HG03108 (cell line): Measurements from ENCODE around the gene JAZF1.

Experiments
- ATAC-seq: cut with Tn5 transposase; IDR thresholded peaks from one replicate; pipeline ENCODE4 v1.9.1; 2021; ENCODE audit warnings: moderate library complexity; ENCODE audit not compliant: unreplicated experiment

Gene JAZF1

GRCh38 chr7:28168393-28169158 is 12.0 kb downstream of the JAZF1 start:
- no peak for ATAC-seq

- ATAC-seq: no peak
Observed at GRCh38 chr7:28166982-28167715, 13.4 kb downstream of the JAZF1 start.

- ATAC-seq: no peak
Observed at GRCh38 chr7:28165961-28166955, 14.3 kb downstream of the JAZF1 start.

GRCh38 chr7:28165261-28165660 is 15.3 kb downstream of the JAZF1 start:
- ATAC-seq: no peak

GRCh38 chr7:28163949-28164348 is 16.6 kb downstream of the JAZF1 start:
- ATAC-seq: no peak

DNA sequence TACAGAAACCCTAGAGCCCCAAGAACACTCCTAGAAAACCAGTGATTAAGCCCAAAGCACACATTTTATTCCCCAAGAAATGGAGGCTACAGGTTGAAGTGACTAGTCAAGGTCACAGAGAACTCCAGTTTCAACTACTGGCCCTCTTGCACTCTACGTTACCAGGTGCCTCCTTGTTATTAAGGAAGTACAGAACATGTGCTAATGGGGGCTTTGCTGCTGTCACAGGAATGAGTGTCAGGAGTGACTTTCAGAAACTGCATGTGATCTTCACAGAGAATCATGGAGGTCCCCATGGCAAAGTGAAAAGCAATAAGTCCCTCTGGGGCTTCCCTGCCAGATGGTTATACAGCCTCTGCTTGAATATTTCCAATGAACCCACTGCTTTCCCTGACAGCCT is 19.3 kb downstream of the JAZF1 start:
- no peak for ATAC-seq

DNA sequence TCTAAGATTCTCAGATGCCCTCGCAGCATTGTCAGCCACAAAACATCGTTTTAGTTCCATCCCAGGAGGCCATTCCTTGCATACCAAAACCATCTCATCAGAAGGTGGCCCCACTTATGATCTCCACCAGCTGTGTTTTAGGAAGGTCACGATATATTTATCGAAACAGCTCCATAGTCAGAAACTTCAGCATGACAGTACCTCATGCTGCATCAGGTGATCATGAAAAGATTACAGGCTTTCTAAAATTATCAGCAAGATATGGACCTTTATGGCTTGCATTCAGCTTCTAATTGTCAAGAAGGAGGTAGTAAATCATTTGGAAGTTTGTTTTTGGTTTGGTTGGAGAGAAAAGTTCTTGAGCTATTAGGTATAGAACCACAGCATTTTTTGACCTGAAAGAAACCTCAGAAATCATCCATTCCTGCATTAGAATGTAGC is 20.0 kb downstream of the JAZF1 start:
- no peak for ATAC-seq

- ATAC-seq: no peak
Observed at GRCh38 chr7:28157831-28158416, 22.7 kb downstream of the JAZF1 start.

- ATAC-seq: no peak
Observed at GRCh38 chr7:28157076-28157745, 23.4 kb downstream of the JAZF1 start.

- ATAC-seq: no peak
Observed at GRCh38 chr7:28156401-28156800, 24.2 kb downstream of the JAZF1 start.

DNA sequence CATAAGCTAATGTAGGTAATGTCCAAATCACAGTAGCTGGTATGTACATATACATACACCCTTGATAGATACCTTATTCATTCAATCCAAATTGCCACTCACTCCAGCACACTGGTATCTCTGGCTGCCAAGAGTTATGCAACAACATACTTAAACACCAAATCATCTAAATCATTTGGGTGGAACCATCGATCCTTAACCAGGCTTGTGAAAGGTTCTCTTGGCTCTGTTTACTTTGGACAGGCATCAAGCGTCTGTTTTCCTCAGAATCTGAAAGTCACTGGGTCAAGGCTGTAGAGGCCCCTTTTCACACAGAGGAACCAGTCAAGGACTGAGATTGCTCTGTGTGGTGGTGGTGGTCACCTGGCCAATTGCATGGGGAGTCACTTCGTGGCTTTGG is 24.6 kb downstream of the JAZF1 start:
- ATAC-seq: no peak

DNA sequence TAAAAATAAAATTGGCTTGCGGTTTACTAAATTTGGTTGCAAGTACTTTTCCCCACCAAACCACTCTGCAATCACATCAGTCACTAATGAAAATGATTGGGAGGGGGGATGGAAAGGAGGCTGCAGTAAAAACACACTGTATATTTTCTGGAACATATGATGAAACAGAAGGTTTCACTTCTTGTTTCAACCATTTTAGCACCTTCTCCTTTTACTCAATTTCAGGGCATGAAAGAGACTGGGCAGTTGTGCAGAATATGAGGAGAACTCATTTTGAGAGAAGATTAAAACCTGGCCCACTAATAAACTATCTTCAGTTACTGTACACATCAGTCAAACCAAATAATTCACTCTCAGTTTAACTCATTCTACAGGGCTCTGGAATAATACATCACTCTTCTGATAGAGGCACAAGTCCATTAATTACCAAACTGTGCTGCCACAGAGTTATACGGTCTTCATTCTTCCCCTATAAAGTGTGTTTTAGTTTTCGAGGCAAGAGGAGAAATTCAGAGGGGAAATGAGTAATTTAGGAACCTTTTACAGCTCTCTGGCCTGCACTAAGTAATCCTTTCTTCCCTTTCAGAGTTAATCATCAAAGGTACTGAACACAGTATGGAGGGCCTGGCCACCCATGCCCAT is 25.5 kb downstream of the JAZF1 start:
- ATAC-seq: peak; percentile 82

- ATAC-seq: no peak
Observed at GRCh38 chr7:28152594-28152993, 28.0 kb downstream of the JAZF1 start.

DNA sequence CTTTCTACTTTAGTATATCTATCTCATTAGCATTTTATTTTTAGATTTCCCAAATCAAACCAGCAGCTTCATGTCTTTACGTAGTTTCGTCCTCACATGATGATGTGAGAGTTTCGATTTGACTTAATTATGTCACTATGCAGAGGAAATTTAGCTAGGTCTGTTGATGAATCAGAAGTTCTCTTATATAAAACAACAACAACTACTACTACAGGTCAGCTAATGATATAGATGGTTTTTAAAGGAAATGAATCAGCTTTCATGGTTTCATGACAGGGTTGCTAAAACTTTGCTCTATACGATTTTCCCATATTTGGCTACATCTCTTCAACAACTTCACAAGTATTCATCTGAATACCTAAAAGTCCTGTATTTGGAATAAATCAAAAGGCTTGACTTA is 28.6 kb downstream of the JAZF1 start:
- peak; percentile 28 for ATAC-seq

- no peak for ATAC-seq
Observed at GRCh38 chr7:28149291-28150101, 31.1 kb downstream of the JAZF1 start.

GRCh38 chr7:28145931-28146330 is 34.7 kb downstream of the JAZF1 start:
- ATAC-seq: no peak

GRCh38 chr7:28145090-28145626 is 35.4 kb downstream of the JAZF1 start:
- no peak for ATAC-seq

DNA sequence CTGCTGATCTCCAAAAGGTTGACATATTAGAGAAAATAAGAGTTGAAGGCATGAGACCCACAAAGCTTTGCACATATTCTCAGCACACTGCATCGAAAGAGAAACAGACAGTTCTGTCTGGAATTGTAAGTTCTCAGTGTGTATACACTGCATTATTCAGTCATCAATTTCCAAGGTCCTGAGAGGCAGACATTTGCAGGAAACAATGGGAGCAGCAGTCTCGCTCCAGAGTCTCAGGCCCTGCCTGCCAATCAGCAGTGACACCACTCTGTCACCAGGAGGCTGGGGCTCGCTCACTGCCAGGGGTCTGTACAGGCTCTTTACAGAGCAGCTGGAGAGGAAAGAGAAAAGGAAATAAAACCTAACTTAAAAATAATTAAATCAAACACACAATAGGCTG is 36.3 kb downstream of the JAZF1 start:
- ATAC-seq: no peak

DNA sequence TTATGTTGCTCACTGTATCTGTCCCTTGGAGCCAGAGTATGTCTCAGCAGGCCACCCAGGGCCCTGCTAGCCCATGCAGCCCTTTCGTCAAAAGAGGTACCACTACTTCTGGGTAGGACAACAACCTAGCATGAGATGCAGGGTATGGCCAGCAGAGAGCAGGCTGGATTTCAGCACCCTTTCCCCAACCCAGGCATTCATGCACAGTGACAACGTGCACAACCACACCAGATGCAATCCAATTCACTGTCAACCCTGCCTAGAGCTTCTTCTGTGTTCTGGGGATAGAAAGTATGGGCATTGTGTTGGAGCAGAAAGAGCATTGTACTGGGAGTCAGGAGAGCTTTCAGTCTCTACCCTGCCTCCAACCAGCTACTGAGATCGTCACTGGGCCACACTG is 37.9 kb downstream of the JAZF1 start:
- no peak for ATAC-seq
